ENCODE results near the gene SEZ6L2.

The SEZ6L2 gene

DNA sequence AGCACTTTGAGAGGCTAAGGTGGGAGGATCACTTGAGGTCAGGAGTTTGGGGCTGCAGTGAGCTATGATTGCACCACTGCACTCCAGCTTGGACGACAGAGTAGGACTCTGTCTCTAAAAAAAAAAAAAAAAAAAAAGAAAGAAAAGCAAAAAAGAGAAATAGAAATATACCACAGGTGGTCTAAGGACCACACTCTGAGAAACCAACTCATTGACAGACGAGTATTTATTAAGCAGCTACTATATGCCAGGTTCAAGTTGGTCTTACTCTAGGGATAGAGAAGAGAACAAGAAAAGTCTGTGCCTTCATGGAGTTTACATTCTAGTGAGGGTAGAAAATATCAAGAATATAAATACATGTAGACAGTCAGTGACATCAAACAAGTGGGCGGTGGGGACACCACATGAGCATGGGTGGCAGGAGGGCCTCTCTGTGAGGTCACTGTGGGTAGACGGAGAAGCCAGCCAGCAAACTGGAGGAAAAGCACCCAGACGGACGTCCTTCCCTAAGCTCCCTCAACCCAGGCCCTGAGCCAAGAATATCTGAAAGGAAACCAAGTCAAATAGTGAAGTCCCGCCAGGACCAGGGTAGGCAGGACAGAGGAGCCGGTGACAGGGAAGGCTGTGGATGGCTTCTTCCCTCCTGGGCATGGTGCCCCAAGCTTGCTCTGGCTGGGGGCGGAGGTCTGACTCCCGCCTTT lies 41.1 kb downstream of the SEZ6L2 start:
- TF ChIP-seq, protein P1, sequence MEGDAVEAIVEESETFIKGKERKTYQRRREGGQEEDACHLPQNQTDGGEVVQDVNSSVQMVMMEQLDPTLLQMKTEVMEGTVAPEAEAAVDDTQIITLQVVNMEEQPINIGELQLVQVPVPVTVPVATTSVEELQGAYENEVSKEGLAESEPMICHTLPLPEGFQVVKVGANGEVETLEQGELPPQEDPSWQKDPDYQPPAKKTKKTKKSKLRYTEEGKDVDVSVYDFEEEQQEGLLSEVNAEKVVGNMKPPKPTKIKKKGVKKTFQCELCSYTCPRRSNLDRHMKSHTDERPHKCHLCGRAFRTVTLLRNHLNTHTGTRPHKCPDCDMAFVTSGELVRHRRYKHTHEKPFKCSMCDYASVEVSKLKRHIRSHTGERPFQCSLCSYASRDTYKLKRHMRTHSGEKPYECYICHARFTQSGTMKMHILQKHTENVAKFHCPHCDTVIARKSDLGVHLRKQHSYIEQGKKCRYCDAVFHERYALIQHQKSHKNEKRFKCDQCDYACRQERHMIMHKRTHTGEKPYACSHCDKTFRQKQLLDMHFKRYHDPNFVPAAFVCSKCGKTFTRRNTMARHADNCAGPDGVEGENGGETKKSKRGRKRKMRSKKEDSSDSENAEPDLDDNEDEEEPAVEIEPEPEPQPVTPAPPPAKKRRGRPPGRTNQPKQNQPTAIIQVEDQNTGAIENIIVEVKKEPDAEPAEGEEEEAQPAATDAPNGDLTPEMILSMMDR (IDR thresholded peaks at IDR 0.05; ENCODE audit: control insufficient read depth, insufficient read depth, low read depth, low read length, missing control alignments), result no peak
- no peak overlapping the region for H3K4me3 ChIP-seq (ENCODE audit: control insufficient read depth, low read depth, low read length)
- DNase-seq (ENCODE audit: low read depth), result no peak

DNA sequence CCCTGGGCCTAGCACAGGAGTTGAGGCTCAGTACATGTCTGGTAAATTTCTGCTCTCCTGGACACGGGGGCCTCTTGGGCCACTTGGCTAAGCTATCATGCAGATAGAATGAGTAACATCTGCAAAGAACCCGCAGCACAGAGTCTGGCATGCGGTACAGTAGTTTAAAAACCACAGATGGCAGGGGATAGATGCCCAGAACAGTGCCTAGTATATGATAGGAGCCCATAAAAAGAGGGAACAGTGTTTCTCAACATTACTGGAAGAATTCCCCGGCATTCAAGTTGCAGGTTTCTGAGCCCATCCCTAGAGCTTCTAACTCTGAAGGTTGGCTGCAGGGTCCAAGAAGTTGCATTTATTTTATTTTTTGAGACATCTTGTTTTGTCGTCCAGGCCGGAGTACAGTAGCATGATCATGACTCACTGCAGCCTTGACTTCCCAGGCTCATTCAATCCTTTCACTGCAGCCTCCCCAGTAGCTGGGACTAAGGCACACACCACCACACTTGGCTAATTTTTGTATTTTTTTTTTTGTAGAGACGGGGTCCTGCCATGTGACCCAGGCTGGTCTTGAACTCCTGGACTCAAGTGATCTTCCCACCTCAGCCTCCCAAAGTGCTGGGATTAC lies 42.1 kb downstream of the SEZ6L2 start:
- TF ChIP-seq, protein P1 (IDR thresholded peaks at IDR 0.05; ENCODE audit: control insufficient read depth, insufficient read depth, low read depth, low read length, missing control alignments), result no peak
- DNase-seq (ENCODE audit: low read depth), result peak; percentile 90

DNA sequence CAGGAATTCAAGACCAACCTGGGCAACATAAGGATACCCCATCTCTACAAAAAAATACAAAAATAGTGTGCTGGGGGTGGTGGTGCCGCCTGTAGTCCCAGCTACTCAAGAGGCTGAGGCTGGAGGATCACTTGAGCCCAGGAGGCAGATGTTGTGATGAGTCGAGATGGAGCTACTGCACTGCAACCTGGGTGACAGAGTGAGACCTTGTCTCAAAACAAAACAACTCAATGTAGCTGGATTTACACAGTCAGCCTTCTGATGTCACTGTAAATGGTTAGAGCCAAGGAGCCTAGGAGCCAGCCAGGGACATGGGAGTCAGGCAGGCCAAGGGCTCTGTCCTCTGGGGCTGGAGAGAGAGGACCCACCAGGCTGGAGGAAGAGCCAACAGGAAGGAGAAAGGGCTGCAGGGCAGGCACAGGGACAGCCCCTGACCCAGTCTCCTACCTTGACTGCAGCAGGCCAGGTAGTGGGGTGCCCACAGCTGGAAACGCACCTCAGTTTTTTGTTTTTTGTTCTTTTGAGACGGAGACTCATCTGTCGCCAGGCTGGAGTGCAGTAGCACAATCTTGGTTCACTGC lies 44.7 kb downstream of the SEZ6L2 start:
- TF ChIP-seq, protein P1 (IDR thresholded peaks at IDR 0.05; ENCODE audit: control insufficient read depth, insufficient read depth, low read depth, low read length, missing control alignments), result no peak
- H3K4me3 ChIP-seq (ENCODE audit: control insufficient read depth, low read depth, low read length), result no peak overlapping the region
- DNase-seq (ENCODE audit: low read depth), result no peak

More for the DNA sequence above, 42.1 kb downstream of the SEZ6L2 start:
- no peak overlapping the region for H3K4me3 ChIP-seq (ENCODE audit: control insufficient read depth, low read depth, low read length)

DNA sequence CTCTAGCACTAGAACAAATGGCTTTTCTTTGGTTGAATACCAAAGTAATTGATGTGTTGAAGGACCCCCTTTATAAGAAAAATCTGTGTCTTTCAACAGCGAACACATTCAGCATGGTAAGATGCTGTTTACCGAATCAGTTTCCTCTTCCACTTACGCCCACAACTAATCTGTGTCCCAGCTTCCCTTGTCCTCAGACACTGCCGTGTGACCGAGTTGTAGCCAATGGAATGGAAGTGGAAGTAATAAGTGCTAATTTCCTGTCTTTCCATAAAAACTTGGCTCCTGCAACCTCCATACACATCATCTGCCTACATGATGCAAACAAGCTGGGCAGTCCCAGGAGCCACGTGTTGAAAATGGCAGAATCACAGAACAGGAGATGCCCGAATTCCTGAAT lies 46.7 kb downstream of the SEZ6L2 start:
- no peak overlapping the region for H3K4me3 ChIP-seq (ENCODE audit: control insufficient read depth, low read depth, low read length)
- no peak for DNase-seq (ENCODE audit: low read depth)
- TF ChIP-seq, protein P1 (IDR thresholded peaks at IDR 0.05; ENCODE audit: control insufficient read depth, insufficient read depth, low read depth, low read length, missing control alignments), result no peak

DNA sequence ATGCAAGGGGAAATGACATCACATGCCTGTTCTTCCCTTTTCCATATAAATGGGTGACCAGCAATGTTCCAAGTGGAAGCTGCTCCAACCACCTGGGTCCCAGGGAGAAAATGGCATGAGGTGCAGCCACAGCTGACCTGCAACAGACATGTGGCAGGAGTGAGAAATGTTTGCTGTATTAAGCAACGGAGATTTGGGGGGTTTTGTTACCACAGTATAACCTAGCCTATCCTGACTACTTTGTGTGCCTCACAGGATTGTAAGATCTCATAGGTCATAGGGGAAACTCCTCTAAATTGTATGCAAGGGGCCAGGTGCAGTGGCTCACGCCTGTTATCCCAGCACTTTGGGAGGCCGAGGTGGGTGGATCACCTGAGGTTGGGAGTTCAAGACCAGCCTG lies 48.4 kb downstream of the SEZ6L2 start:
- DNase-seq (ENCODE audit: low read depth), result no peak
- no peak overlapping the region for H3K4me3 ChIP-seq (ENCODE audit: control insufficient read depth, low read depth, low read length)
- TF ChIP-seq, protein P1 (IDR thresholded peaks at IDR 0.05; ENCODE audit: control insufficient read depth, insufficient read depth, low read depth, low read length, missing control alignments), result no peak

DNA sequence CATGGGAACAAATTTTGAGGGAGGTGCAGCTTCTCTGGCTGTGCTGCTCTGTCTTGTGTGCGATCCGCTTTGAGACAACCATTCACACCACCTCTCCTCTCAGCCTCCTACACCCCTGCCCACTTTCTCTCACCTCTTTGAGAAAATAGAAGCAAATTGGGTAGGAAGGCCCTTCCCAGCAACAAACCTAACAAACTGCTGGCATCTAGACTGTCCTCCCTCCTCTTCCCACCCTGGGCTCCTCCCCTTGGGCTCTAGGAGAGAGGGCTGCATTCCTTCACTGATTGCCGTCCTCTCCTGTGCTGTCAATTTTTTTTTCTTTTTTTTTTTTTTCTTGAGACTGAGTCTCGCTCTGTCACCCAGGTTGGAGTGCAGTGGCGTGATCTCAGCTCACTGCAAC lies 49.8 kb downstream of the SEZ6L2 start:
- DNase-seq (ENCODE audit: low read depth), result no peak
- no peak overlapping the region for H3K4me3 ChIP-seq (ENCODE audit: control insufficient read depth, low read depth, low read length)
- TF ChIP-seq, protein P1 (IDR thresholded peaks at IDR 0.05; ENCODE audit: control insufficient read depth, insufficient read depth, low read depth, low read length, missing control alignments), result no peak

Measured in AG09309 (cell line).